CD4-positive, alpha-beta T cell treated with Interleukin-17A for 4 hours (primary cell): Measurements from ENCODE around the gene ZSCAN20.

Source experiments
- DNase-seq: peaks from one replicate; pipeline ENCODE4 v3.0.0-alpha.2; 2020; ENCODE audit warnings: mixed read lengths

ZSCAN20 gene

DNA sequence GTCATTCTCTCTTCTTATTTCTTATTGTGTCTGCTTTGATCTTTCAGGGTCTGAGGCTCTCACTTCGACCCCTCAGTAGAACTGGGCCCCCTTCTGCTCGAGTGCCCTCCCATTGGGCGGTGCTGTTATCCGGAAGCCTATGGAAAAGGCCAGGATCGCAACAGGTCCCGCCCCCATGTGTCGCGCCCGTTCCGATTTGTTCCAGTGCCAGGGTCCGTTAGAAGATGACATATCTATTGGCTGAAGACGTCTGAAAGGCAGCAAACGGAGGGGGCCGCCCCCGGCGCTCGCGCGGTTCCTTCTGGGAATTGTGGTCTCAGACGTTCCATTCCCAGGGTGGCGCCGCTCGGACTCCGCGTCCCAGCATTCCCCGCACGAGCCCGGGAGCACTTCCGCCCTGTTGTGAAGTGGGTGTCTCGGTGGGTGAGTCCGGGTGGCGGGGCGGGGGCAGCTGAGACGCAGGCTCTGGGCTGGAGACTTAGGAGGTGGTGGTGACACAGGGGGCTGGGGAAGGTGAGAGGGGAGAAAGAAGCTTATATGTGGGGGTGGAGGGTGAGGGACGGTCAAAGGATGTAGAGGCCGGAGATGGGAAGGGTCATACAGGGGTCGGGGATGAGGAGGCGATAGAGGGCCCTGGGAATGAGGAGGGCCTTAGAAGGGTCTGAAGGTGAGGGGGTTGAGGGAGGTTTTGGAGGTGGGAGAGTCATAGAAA, at the start of gene ZSCAN20:
ZSCAN20 (plus strand) TSS at position 377 of the 712 bp plus-strand sequence. CDS start 6,644 bp downstream, outside the sequence.
- peak; percentile 91 for DNase-seq

DNA sequence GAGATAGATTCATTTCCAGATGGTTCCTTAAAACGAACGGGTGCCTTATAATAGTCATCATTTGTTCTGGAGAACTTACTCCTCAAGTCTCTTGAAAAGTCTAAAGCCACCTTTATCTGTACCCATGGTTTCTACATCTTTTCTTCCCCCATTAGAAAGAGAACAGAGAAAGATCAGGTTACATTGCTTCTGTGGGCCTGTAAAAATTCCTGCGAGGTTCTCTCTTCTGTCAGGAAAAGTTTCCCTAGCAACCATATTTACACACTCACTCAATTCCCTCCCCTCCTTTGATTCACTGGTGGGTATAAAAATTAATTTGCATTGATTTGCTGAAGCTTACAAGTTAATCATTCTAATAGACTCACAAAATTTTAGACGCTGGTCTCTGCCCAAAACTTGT, 48.2 kb upstream of the ZSCAN20 start:
- no peak for DNase-seq

DNA sequence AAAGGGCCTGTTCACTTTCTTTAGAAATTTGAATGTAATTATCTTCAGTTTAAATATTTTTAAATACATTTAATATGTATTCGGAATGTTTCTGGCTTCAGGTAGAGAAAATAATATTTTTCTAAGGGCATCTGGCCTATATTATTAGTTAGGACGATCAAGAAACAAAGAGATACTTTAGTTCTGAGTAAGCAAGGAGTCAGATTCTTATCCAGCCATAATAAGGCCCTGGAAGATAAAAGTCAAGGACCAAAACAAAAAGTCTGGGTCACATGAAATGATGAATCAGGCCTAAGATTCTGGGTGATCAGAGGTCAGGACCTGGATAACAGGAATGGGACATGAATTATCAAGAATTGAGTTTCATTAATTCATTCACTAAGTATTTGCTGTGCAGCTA, 47.8 kb upstream of the ZSCAN20 start:
- DNase-seq = no peak

DNA sequence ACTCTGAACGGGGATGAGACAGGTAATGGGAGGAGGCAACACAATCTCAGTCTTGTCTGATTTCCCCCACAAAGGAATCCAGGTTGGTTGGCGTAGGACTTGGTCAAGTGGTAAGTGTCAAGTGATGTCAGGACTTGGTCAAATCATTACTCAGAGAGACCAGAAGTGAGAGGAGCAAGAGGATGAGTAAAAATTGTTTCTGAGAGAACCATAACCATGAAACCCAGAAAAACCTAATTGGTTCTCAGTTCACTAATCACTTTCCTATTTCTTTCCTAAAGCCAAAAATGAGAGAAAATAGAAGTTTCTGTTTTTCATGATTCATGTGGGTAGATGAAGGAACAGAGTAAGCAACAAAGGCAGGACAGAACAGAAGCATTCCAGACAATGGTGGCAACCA, 46.5 kb upstream of the ZSCAN20 start:
- DNase-seq = no peak

DNA sequence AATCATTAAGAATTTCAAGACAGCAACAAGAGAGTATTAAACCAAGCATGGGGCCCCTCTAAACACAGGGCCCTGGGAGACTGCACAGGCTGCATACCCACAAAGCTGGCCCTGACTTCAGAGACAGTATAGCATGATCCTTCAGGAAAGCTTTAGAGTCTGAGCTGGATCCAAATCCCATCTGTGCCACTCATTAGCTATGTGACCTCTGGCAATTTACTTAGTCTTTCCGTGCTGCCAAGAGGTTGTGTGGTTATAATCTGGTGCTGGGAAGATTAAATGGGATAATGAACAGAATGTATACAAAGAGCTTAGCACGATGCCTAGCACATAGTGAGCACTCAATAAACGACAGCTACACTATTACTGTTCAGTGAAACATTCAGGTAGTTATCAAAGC, 45.5 kb upstream of the ZSCAN20 start:
- DNase-seq = no peak

DNA sequence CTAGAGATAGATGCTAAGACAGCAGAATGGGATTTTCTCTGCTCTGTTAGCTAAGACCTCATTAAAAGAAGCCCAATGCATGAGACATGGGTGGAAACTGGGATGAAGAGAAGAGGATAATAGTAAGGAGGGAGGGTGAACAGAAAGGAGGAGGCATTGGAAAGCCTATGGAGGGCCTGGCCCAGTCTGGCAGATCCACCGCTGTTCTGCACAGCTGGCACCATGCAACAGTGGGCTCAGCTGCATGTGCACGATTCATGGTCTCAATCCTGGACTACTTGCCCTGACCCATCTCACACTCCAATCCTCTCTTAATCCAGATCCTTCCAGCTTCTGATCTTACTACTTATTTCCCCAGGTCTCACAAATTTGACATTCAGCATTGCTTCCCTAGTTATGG, 43.8 kb upstream of the ZSCAN20 start:
- no peak for DNase-seq

DNA sequence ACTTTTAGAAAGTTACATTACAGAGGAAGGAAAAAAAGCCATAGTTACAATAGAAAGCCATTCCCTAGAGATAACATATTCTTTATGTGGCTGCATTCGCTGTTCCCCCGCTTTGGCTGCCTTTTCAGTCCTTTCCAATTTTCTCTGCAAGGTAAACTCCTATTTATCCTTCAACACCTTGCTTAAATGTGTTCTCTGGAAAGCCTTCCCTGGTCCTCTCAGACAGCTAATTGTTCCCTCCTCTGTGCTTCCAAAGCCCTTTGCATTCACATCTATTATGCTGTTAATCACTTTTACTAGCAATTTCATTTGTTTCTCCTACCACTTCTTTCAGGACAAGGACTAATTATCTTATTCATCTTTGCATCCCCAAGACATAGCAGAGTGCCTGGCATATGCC, 43.1 kb upstream of the ZSCAN20 start:
- DNase-seq = no peak

DNA sequence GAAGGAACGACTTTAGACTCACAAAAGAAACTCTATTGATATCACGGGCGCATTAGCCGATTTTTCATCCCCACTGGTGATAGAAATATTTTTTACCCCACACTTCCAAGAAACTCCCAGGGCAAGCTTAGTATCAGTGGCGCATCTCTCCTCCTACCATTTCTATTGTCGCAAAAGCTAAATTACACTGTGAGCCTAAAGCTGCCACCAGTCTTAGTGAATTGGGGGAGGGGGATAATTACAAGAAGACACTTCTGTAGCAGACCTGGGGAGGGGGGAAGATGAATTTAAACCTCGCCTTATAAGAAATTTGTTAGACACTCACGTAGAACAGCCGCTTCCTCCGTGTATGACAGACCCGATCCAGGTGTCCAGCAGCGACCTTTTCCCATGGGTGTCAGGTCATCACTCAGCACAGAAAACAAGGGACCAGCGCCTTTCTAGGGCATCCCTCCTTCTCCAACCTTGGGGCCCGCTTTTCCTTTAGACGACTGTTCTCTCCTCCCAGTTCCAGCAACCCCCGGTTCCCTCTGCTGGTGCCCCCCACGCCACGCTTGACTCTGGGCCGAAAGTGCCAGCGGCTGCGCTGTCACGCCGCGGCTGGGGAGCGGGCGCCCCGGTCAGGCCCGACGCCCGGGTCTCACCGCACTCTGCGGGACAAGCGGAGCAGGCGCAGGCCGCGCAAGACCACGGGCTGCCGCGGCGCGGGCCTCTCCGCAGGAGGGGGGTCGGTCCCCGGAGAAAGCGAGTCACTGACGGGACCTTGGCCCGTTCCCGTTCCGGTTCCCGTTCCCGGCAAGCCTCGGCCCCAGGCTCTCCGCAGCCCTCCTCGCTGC, 42.4 kb upstream of the ZSCAN20 start:
- DNase-seq = peak; percentile 52

DNA sequence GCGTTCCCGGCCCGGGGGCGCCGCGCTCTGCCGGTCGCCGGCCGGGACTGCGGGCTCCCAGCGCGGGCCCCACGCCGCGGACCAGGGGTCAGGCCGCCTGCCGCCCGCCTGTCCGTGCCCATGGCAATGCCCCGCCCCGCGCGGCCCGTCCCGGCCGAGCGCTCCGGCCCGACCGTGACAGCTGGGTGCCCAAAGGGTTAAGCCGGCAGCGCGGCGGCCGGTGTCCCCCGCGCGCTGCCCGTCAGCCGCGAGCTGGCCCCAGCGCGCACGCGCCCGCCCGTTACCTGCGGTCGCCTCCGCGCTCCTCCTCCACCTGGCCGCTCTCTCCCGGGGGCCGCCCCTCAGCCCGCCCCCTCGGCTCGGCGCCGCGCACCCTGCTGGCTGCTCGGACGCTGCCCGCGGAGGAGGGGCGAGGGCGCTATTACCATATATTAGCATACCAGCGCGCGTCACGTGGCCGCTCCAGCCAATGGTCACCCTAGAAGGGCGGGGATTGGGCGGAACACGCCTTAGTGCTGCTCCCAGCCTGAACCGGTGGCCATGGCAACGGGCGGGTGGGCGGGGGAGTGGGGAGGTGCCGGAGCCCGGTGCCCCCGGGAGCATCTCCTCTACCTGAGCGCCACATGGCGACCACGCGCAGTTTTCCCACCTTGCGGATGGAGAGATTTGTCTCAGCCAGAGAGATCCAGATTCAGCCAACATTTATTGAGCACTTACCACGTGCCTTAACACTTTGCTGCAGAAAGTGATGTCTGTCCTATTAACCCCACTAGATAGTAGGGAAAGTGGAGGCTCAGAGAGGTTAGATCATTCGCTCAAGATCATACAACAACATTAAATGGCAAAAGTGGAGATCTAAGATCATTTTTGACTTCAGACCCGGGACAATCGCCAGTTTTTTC, 41.5 kb upstream of the ZSCAN20 start, which contains the start of gene PHC2:
PHC2 (minus strand) TSS at position 404 of the 902 bp plus-strand sequence. CDS start 55,556 bp downstream, outside the sequence.
- DNase-seq = peak; percentile 94

DNA sequence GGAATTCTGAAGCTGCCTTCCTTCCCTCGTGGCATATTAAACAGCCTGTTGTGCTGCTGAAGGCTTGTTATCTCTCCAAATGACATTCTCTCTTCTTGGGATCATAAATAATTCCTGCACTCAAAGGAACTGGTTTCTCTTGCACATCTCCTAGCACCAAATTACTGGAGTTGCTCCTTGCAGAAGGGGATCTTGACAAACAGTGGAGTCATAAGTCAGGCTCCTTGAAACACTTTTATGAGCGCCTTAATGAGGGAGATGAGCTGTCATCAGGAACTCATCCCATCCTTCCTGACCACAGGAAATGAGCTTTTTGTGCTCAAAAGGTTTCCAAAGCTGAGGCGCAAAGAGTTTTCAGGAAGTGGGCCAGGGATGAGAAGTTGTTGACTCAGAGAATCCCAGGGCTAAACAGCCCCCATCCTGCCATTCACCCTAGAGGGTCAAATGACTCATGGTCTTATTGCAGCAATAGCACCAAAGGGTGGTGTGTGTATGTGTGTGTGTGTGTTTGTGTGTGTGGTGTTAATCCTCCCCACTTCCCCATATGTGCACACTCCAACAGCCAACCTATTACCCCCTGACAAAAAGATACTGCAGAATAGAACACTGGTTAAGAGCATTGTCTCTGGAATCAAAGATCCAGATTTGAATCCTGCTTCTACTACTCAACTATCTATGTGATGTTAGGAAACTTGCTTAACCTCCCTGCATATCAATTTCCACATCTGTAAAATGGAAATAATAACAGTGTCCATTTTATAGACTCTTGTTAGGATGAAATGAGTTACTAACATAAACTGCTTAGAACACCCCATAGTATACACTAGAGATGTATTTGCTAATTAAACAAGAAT, 38.7 kb upstream of the ZSCAN20 start:
- DNase-seq = no peak

DNA sequence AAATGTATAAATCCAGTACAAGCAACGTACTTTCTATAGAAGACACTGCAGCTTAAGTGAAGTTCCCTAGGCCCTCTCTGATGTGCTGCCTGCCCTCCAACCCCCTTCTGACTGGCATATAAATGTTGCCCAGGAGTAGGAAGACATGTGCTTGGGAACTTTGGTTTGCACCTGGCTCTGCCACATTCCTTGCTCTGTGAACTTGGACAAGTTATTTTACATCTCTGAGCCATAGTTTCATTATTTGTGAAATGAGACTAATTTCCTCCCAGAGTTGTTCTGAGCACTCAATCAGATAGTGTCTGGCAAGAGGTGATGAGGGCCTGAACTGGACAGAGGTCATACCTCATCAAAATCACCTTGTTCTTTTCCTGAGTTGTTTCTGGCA, 38.1 kb upstream of the ZSCAN20 start:
- no peak for DNase-seq

DNA sequence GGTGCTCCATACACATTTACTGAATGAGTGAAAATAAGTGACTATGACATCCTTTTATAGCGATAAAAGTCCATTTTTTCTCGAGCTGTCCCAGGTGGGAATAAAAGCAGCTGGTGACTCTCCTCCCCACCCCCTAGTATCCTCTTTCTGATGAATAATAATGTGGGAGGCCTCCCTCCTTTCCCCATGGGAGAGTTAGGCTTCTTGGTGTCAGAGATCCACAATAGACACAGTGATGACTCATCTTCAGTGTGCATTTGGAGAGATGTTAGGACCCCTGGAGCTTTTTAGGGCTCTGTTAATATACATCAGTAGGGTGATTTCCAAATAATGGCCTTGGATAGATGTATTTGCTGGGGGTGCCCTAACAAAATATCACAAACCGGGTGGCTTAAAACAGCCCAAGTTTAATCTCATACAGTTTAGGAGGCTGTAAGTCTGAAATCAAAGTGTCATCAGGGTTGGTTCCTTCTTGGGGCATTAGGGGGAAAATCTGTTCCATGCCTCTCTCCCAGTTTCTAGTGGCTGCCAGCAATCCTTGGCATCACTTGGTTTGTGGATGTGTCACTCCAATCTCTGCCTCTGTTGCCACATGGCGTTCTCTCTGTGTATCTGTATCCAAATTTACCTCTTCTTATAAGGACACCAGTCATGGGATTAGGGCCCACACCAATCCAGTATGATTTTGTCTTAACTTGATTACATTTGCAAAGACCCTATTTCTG, 37.2 kb upstream of the ZSCAN20 start:
- DNase-seq = no peak

DNA sequence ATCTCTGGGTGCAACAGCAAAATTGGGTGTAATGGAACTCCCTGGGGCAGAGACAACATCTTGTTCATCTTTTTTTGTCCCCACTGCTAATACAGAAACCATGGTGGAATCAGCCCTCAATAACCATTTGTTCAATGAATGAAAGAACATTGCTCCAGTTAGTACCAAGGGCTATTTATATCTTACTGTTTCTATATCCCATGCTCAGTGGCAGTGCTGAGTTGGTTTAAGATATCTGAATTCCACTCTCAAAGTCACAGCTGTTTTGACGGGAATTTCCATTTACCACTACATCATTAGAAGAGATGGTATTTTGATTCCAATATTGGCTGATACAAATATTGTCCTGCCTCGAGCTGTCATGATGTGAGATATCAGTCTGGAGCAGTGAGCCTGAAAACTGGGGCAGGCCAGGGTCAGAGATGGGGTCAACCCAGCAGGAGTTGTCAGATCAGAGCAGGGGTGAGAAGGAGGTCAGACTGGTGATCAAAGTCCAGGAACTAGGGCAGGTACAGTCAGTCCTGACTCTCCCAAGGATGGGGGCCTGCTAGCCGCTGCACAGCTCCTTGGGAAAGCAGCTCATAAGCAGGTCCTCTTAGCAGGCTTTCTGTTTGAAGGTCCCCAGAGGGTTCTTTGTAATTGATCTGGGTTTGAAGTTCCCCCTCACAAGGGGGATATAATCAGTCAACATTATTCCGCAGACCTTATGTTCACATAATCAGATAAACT, 35.7 kb upstream of the ZSCAN20 start:
- no peak for DNase-seq

DNA sequence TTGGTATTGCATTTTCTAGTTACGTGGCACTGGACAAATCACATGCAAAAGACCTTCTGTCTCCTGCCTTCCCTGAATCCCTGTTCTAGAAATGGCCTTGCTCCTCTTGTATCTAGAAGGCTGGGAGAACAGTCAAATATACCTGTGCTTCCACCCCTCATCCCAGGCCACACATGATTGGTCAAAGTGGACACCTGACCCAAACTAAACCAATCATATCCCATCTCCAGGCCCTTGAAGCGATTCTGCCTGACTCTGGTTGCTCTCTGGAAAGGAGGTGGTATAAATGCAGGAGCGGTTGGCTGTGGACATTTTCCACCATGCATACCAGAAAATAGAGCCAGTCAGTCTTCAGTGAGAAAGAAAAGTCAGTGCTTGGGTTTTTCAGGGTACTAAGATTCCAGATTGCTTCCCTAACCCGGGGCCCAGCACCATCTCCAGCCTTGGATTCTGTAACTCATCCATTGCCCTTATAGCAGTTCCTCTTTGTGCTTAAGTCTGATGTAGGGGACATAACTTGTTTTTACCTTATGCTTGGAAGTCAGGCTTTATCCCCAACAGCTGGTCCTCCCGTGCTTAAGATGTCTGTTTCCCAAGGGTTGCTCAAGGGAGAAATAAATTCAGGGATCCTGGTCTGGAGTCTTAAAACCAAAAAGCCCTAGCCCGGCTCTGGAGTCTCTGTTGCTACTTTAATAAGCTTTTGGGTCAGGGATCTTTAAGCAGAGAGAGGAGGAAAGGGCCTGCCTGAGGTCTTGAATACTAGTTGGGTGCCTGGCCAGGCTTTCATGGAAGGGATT, 33.9 kb upstream of the ZSCAN20 start:
- no peak for DNase-seq

DNA sequence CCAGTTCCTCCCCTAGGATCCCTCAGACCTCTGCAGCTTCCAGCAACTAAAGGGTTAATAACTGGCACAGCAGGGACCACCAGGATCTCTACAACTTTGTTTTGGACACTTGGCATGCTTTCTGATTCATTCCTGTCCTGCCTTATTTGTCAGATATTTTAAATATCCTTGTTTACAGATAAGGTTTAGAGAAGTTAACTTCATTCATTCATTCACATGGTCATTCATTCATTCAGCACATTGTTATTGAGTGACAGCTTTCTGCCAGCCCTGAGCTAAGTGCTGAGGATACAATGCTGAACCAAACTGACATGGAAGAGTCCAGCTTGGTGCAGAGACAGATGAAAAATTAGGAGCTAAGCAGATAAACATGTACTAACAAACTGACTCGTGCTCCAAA, 32.8 kb upstream of the ZSCAN20 start:
- DNase-seq = no peak

DNA sequence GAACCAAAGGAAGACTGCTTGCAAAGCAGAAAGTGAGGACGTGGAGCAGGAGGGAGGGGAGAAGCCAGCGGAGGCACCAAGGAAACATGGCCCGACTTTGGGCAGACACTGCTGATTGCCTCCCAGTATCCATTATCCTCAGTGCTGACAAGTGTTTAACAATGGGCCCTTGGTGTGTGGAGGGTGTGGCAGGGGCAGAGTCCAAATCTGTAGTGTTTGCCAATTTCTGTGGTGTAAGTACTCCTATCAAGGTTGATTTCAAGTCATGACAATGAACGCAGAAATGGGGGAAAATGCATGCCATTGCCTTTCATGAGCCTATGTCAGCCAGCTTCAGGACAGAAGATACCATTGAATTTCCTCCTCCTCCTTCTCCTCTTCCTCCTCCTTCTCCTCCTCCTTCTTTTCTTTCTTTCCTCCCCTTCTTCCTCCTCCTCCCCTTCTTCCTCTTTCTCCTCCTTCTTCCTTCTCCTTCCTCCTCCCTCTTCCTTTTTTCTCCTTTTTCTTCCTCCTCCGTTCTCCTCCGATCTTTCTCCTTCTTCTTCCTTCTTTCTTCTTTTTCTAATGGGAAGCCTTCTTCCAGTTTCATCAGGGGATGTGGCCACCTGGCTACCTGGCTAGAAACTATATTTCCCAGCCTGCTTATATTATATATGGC, 31.2 kb upstream of the ZSCAN20 start:
- DNase-seq = no peak

DNA sequence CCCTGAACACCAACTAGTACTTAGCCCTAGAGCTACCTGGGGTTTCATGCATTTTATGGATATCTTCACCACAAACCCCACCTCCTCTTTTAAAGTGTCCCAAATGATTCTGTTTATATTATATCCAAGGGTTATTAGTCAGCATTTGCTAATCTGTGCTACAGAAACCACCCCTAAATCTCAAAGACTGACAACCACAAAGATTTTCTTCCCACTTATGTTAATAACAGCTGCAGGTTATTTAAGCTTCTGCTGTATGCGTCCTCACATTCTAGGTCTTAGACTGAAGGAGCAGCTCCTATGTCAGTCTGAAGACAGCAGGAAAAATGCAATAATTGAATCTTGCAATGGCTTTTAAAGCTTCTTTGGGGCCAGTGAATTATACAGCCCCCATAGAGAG, 30.3 kb upstream of the ZSCAN20 start:
- DNase-seq = no peak

DNA sequence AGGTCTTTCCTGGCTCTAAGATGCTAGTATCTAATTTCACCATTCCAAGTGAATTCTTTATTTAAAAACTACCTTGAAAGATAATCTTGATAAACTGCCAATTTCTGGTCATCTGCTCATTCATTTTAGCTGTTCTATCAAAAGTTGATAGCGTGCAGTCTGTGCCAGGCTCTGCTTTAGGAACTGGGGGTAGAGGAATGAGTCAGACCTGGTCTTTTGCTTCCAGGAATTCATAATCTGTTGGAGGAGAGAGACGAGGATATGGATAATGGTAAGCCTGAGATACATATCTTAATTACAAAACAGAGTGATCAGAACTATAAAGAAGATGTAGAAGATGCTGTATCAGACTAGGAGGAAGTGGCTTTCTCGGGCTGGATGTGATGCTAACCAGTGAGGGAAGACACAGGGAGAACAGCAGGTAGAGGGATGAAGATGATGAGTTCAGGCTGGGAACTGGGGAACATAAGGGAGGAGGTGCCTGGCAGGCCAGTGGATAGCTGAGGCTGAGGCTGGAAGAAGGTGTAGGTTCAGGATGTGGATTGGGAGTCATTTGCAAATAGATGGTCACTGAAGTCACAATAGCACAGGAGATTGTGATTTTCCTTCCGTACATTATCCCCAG, 29.3 kb upstream of the ZSCAN20 start:
- no peak for DNase-seq

DNA sequence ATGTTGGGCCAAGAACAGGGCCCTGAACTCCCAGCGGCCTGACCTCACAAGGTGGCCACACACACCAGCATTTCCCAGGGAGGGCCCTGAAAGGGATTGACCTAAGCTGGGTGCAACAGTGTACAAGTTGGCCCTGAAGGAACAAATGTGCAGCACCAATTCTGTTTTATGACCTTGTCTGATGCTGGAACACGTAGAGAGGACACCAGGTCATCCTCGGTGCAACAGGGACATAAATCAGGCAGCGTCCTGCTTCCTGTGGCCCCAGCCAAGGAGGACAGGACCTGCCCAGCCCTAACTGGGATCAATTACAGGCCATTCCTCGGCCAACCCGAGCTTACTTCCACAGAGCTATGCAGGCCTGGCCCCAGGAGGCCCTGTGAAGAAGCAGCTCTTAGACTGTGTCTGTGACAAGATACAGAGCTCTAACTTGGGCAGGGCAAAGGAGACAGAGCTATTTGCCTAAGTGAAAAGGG, 28.7 kb upstream of the ZSCAN20 start:
- no peak for DNase-seq
